Measurements from ENCODE around the gene ANK2.

ANK2 gene

DNA sequence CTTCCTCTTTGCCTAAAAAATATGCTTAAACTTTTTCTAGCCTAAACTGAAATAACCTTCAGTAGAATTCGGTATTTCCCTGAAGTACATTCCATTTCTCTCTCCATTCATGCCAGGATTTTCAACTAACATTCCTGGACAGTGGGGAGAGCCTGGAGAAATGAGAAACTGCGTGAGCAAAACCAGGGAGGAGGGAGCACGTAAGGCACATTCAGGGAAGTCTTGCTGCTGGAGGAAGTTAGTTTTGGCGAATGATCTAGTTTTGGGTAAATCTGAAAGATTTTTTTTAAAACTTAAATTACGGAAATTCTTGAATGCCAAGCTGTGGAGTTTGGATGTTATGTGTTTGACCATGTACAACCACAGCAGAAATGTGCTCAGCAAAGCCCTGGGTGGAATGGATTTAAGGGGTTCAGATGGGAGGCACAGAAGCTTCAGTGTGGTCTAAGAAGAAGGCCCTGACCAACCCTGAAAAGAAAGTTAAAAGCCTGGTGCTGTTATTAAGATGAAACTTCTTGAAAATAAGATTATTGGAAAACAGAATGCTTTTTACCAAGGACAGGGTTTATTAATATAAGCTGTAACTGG is 347.8 kb downstream of the ANK2 start:
- Mint-ChIP-seq H3K27me3 (no peaks in the 10 kb centered on the region), H3K4me1 (no peaks in the 10 kb centered on the region), H3K4me3 (no peak overlapping the region), H3K9me3 (no peaks in the 10 kb centered on the region), H3K36me3 (no peaks in the 10 kb centered on the region), H3K27ac (no peak overlapping the region)
- no peak for ATAC-seq

DNA sequence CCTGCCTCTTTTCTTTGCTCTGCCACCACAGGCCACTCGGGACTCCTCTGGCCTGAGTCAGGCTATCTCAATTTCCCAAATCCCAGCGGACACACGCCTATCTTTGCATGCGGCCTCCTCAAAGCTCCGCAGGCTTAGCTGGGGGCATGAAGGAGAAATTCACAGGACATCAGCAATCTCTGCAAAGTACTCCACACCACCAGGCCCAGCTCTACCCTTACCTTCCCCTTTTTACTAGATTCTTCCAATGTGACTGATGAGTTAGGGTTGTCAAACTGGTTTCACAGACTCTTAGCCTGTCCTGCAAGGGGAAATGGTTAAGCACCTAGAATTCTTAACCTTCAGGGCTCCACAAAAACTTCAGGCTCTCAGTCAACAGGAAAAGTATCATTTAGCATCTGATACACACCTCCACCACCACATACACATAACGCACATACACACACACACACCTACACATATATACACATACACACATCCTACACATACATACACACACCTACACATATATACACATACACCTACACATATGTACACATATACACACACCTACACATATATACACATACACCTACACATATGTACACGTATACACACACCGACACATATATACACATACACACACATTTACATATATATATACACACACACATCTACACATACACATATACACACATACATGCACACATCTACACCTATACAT is 349.1 kb downstream of the ANK2 start:
- H3K4me3 Mint-ChIP-seq, result no peak overlapping the region
- no peak overlapping the region for H3K27ac Mint-ChIP-seq
- ATAC-seq, result no peak
- no peaks in the 10 kb centered on the region for H3K36me3 Mint-ChIP-seq
- H3K9me3 Mint-ChIP-seq, result no peaks in the 10 kb centered on the region
- no peaks in the 10 kb centered on the region for H3K27me3 Mint-ChIP-seq
- H3K4me1 Mint-ChIP-seq, result no peaks in the 10 kb centered on the region

DNA sequence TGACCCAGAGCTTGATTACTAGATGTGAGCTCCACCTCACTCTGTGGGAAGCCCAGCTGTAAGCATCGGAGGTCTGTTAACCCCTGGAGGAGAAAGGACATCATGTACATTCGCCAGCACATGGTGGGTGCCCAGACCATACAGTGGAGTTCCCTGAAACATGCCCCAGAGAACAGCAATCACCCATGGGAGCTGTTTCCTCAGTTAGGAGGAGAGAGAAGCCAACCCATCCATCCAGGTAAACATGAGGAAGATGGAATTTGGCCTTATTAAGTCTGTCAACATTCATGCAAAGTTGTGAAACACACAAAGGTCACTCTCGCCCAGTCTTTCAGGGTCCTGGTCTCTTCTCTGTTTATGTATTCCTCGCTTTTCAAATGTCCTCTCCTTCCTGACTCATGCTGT is 354.7 kb downstream of the ANK2 start:
- H3K27me3 Mint-ChIP-seq, result no peaks in the 10 kb centered on the region
- no peak overlapping the region for H3K27ac Mint-ChIP-seq
- H3K4me3 Mint-ChIP-seq, result no peak overlapping the region
- H3K9me3 Mint-ChIP-seq, result no peaks in the 10 kb centered on the region
- no peaks in the 10 kb centered on the region for H3K36me3 Mint-ChIP-seq
- no peak for ATAC-seq
- no peaks in the 10 kb centered on the region for H3K4me1 Mint-ChIP-seq

DNA sequence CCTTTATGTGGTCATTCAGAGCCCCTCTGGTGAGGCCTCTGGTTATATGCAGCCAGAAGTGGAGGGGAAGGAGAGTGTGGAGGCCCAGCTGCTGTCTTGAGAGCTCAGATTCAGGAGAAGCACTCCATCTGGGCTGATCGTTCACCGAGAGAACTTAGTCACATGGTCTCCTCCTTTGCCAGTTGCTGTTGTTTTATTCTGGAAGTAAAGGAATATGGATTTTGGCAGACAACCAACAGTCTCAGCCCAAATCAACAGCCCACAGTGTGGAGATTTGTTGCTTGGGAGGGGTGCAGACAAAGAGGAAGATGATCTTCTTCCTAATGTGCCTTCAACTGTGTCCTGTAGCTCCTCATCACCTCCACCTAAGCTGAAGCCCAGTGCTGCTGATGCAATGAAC is 355.4 kb downstream of the ANK2 start:
- no peak overlapping the region for H3K4me3 Mint-ChIP-seq
- no peaks in the 10 kb centered on the region for H3K4me1 Mint-ChIP-seq
- no peaks in the 10 kb centered on the region for H3K36me3 Mint-ChIP-seq
- ATAC-seq, result peak; percentile 39
- H3K9me3 Mint-ChIP-seq, result no peaks in the 10 kb centered on the region
- no peak overlapping the region for H3K27ac Mint-ChIP-seq
- H3K27me3 Mint-ChIP-seq, result no peaks in the 10 kb centered on the region

DNA sequence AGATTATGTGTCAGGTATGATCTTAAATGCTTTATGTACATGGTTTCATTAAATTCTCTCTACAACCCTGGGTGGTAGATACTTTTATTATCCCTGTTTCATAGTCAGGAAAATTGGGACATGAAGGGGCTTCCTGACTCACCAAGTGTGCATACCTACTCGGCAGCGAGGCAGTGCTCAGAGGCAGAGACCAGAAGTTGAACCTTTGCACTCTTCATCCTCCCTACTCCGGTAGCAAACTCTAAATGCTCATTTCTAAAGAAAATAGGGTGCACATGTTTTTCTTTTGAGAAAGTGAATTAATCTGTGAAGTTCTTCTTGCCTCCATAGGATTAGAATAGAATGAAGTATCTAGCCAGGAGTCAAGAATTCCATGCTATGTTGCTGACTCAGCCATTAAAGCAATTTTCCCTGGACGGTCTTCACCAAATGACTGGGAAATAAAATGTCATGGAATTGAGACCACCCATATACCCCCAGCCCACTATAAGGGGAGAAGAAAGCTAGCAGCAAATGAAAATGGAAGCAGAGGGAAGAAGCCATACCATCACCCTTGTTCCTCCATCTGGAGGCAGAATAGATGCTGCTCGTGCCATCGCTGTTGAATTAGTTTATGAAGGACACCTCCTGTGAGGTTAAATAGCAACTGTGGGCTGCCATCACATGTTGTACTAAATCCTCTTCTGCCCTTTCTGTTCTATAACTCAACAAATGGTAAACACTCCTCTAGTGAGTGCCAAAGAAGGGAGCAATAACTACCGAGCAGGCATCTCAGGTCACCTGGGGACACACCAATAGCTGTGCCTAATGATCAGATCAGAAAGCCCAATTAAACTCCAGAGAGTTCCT is 356.6 kb downstream of the ANK2 start:
- H3K27me3 Mint-ChIP-seq, result no peaks in the 10 kb centered on the region
- no peaks in the 10 kb centered on the region for H3K36me3 Mint-ChIP-seq
- H3K4me3 Mint-ChIP-seq, result no peak overlapping the region
- no peaks in the 10 kb centered on the region for H3K4me1 Mint-ChIP-seq
- H3K9me3 Mint-ChIP-seq, result no peaks in the 10 kb centered on the region
- H3K27ac Mint-ChIP-seq, result no peak overlapping the region
- ATAC-seq, result no peak

DNA sequence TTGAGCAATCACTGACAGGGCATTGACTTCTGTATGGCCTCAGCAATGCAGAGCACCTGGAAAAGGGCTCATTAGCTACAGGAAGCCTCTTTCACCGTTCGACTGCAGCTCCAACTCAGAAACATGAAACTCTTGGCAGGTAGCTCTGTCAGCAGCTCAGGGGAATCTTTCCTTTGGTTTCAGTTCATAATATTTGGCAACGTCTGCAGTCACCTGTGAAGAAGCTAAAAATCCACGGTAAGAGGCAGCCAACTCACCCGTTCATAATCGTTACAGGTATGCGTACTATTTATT is 357.2 kb downstream of the ANK2 start:
- Mint-ChIP-seq H3K27ac (no peak overlapping the region), H3K36me3 (no peaks in the 10 kb centered on the region), H3K9me3 (no peaks in the 10 kb centered on the region), H3K4me1 (no peaks in the 10 kb centered on the region), H3K4me3 (no peak overlapping the region), H3K27me3 (no peaks in the 10 kb centered on the region)
- ATAC-seq, result no peak

DNA sequence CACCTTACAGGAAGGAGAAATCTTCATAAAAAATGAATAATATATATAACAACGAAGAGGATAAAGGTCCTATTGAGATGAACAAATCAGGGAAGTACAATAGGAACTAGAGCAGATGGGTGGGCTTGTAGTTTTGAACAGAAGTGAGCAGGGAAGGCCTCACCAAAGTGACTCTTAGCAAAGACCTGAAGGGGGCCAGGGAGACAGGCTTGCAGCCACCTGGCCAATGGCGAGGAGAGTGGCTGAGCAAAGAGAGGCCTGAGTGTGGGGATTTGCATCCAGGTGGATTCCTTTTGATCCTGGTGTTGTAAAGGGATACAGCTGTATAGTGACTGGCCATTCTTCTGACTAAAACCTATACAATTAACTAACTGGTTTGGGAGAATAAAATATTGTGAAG is 358.0 kb downstream of the ANK2 start:
- no peaks in the 10 kb centered on the region for H3K4me1 Mint-ChIP-seq
- no peaks in the 10 kb centered on the region for H3K9me3 Mint-ChIP-seq
- no peaks in the 10 kb centered on the region for H3K27me3 Mint-ChIP-seq
- no peak for ATAC-seq
- H3K4me3 Mint-ChIP-seq, result no peak overlapping the region
- no peak overlapping the region for H3K27ac Mint-ChIP-seq
- H3K36me3 Mint-ChIP-seq, result no peaks in the 10 kb centered on the region

DNA sequence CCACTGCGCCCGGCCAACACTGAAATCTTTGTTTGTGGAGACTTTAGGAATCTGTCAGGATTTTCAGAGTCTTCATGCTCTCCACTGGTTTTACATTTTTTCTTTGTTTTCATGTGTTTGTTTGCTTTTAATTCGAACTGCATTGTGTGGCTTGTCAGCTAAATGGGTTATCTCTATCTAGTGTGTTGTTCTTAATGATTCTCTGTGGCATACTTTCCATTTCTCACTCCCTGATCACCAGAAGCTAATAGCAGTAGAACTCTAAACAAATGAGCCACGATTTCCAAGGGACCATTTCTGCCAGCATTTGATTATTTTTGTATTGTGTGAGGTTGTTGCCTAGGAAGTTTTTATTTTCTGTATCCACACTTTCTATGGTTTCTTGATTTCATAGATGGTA is 359.7 kb downstream of the ANK2 start:
- H3K4me3 Mint-ChIP-seq, result no peak overlapping the region
- no peaks in the 10 kb centered on the region for H3K9me3 Mint-ChIP-seq
- ATAC-seq, result no peak
- no peaks in the 10 kb centered on the region for H3K36me3 Mint-ChIP-seq
- no peak overlapping the region for H3K27ac Mint-ChIP-seq
- no peaks in the 10 kb centered on the region for H3K4me1 Mint-ChIP-seq
- H3K27me3 Mint-ChIP-seq, result no peaks in the 10 kb centered on the region

DNA sequence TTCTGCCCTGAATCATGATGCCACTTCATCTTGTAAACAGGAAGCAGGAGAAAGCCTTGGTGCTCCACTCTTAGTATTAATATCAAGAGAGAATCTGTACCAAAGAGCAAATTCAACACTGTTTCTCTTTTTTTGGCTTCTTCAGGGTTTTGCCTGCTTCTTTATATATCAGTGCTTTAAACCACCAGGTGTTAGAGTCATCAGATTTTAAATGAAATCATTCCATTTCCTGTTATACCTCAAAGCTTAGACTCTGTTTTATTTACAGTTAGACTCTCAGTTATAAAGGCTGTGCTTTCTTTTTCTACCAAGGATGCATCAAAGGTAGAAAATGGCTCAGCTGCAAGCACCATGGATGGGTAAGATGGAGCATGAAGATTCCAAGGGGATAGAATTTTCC is 361.2 kb downstream of the ANK2 start:
- no peak overlapping the region for H3K4me3 Mint-ChIP-seq
- no peaks in the 10 kb centered on the region for H3K4me1 Mint-ChIP-seq
- no peak for ATAC-seq
- H3K27me3 Mint-ChIP-seq, result no peaks in the 10 kb centered on the region
- H3K36me3 Mint-ChIP-seq, result no peaks in the 10 kb centered on the region
- H3K27ac Mint-ChIP-seq, result no peak overlapping the region
- H3K9me3 Mint-ChIP-seq, result peaks cover 3% of the 10 kb centered on the region

DNA sequence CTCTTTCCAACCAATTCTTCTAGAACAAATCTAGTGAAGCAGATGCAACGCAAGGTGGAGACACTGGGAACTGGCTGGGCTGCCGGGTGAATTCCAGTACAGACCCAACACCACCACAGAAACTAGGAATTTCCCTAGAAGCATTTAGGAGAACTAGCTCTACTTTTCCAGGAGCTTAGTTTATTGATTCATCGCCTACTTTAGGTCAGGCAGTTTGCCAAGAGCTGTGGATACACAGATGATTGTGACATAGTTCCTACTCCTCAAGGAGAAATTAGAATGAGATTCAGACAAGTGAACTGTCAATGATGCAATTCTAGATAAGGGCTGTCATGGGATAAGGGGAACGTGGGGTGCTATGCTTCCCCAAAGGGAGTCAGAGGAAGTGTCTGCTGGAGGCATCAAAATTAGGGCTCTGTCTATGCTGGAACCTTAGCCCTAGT is 362.1 kb downstream of the ANK2 start:
- no peaks in the 10 kb centered on the region for H3K36me3 Mint-ChIP-seq
- no peaks in the 10 kb centered on the region for H3K4me1 Mint-ChIP-seq
- no peaks in the 10 kb centered on the region for H3K27me3 Mint-ChIP-seq
- H3K9me3 Mint-ChIP-seq, result peaks cover 3% of the 10 kb centered on the region
- no peak overlapping the region for H3K27ac Mint-ChIP-seq
- ATAC-seq, result no peak
- H3K4me3 Mint-ChIP-seq, result no peak overlapping the region

DNA sequence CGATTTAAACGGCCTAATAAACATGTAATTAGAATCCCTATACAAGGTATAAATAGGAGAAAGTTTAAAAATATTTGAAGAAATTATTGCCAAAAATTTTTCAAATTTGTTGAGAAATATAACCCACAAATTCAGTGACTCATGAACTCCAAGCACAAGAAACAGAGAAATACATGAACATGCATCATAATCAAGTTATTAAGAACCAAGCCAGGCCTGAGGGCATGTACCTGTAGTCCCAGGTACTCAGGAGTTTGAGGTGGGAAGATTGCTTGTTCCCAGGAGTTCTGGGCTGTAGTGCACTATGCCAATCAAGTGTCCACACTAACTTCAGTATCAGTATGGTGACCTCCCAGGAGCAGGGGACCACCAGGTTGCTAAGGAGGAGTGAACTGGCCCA is 370.2 kb downstream of the ANK2 start:
- no peak for ATAC-seq
- H3K27ac Mint-ChIP-seq, result no peak overlapping the region
- peaks cover 14% of the 10 kb centered on the region for H3K9me3 Mint-ChIP-seq
- peaks cover 5% of the 10 kb centered on the region for H3K36me3 Mint-ChIP-seq
- H3K4me3 Mint-ChIP-seq, result no peak overlapping the region
- H3K27me3 Mint-ChIP-seq, result peaks cover 19% of the 10 kb centered on the region
- no peaks in the 10 kb centered on the region for H3K4me1 Mint-ChIP-seq

DNA sequence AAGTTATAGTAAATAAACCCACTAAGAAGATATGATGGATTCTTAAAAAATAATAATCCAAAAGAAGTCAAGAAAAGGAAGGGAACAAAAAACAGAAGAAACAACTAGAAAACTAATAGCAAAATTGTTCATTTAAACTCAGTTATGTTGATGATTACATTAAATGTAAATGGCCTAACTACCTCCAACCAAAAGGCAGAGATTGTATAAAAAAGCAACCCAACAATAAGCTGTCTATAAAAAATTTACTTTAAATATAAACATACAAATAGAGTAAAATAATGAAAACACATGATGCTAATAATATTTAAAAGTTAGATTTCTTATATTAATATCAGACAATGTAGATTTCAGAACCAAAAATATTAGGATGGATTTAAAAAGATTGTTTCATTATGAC is 371.5 kb downstream of the ANK2 start:
- Mint-ChIP-seq H3K9me3 (peaks cover 11% of the 10 kb centered on the region), H3K36me3 (peaks cover 5% of the 10 kb centered on the region), H3K27me3 (peaks cover 19% of the 10 kb centered on the region), H3K4me1 (no peaks in the 10 kb centered on the region), H3K27ac (no peak overlapping the region), H3K4me3 (no peak overlapping the region)
- ATAC-seq, result no peak

DNA sequence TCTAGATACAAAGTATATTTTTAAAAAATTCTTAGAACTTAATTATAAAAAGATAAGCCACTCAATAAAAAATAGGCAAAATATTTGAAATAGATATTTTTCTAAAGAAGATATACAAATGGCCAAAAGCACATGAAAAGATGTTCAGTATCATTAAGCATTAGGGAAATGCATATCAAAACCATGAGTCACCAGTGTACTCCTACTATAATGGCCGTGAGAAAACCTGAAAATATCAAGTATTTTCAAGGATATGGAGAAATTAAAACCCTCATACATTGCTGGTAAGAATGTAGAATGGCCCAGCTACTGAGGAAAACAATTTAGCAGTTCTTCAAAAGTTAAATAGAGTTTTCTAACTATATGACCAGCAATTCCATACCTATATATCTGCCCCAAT is 374.2 kb downstream of the ANK2 start:
- Mint-ChIP-seq H3K27me3 (peaks cover 13% of the 10 kb centered on the region), H3K9me3 (peaks cover 11% of the 10 kb centered on the region), H3K36me3 (peaks cover 5% of the 10 kb centered on the region), H3K4me3 (no peak overlapping the region), H3K27ac (no peak overlapping the region), H3K4me1 (no peaks in the 10 kb centered on the region)
- ATAC-seq, result no peak

DNA sequence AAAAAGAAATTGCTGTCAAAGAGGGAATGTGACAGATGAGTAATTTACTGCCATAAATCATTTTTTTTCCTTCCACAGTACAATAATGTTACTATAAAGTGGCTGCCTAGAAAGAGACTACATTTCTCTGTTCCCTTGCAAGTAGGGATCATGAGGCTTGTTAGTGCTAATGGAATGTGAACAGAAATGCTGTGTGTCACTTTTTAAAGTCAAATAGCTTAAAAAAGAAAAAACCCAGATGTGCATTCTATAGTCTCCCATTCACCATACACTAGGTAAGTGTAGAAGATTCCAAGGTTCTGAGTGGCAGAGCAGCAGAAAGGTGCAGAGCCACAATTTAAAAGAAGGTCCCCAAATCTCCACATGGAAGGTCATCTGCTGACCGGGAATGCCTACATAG is 383.7 kb downstream of the ANK2 start:
- Mint-ChIP-seq H3K27me3 (peaks cover 20% of the 10 kb centered on the region), H3K4me3 (no peak overlapping the region), H3K4me1 (peaks cover 12% of the 10 kb centered on the region), H3K9me3 (peaks cover 2% of the 10 kb centered on the region), H3K27ac (no peak overlapping the region), H3K36me3 (no peaks in the 10 kb centered on the region)
- ATAC-seq, result no peak
